Uterus (tissue), 4 donors: ENCODE measurements around the gene CDC42EP3. TPM values are rescaled to one million over a fixed set of nuclear protein-coding genes. Genes with fewer than 3 reads are reported as not detected.

Source experiments
- DNase-seq, 2 donors: peaks; one replicate each; pipeline ENCODE4 v3.0.0-alpha.2; 2019 to 2020
- H3K27ac ChIP-seq, 2 donors: fragments of 200-600 bp; sonication (generic); 1 replicate in 1 of 2; 2 replicates in 1 of 2; pipeline ENCODE4 v1.5.1; 2016 to 2018
- H3K27me3 ChIP-seq, 2 donors: fragments of 200-600 bp; sonication (generic); one replicate each; pipeline ENCODE4 v1.5.1; 2018 to 2019; ENCODE audit warnings: control low read depth in 1 of 2
- H3K36me3 ChIP-seq, 2 donors: fragments of 200-600 bp; sonication (generic); one replicate each; pipeline ENCODE4 v1.5.1; 2019; ENCODE audit warnings: control low read depth in 1 of 2
- H3K4me1 ChIP-seq, 2 donors: fragments of 200-600 bp; sonication (generic); one replicate each; pipeline ENCODE4 v1.5.1; 2018 to 2019; ENCODE audit warnings: control low read depth in 1 of 2
- H3K4me3 ChIP-seq, 2 donors: fragments of 200-600 bp; sonication (generic); 1 replicate in 1 of 2; 2 replicates in 1 of 2; pipeline ENCODE4 v1.5.1; 2018 to 2019; ENCODE audit warnings: mild to moderate bottlenecking in 1 of 2
- H3K9me3 ChIP-seq, 2 donors: fragments of 200-600 bp; sonication (generic); one replicate each; pipeline ENCODE4 v1.5.1; 2019; ENCODE audit warnings: control low read depth in 1 of 2
- CTCF ChIP-seq, 4 experiments: fragments of 200-600 bp in 2 of 4; fragments of 450-650 bp in 2 of 4; sonication (generic) in 2 of 4; IDR thresholded peaks; one replicate each; pipeline ENCODE4 v1.5.1; 2016 to 2019; ENCODE audit warnings: antibody characterized with exemption in 4 of 4, mild to moderate bottlenecking in 2 of 4, moderate library complexity in 1 of 4
- POLR2A ChIP-seq, 2 donors: fragments of 450-650 bp; IDR thresholded peaks; one replicate each; pipeline ENCODE4 v1.6.1; 2016; ENCODE audit warnings: antibody characterized with exemption in 2 of 2, mild to moderate bottlenecking in 1 of 2, moderate library complexity in 1 of 2
- intact Hi-C: fragments of 100-400 bp; cut with DNase I; formaldehyde crosslinking; loops from one replicate; pipeline ENCODE4 v1.15.1; 2023; ENCODE audit warnings: low total_unique reads
- total RNA-seq, 4 donors: library from RNA; depleted of rRNA in 3 of 4; stranded (reverse); fragments of >200 nt in 3 of 4; gene quantifications; one replicate each; pipeline versions ENCODE4 v1.1.0 to v1.2.4, GENCODE V29; 2014 to 2023
- donor health status: DM: yes; HTN: yes; CAD: no.

CDC42EP3 gene
- total RNA-seq, 4 donors from 2014 or later: 24.7 to 93.0 (median 57.3) TPM

GRCh38 chr2:37676274-37676673 is 4.8 kb upstream of the CDC42EP3 start:
- DNase-seq: no peak
- no peaks in the 10 kb centered on the region for H3K27me3 ChIP-seq
- intact Hi-C loops: no loop called here
- H3K4me1 ChIP-seq: peaks cover 0 to 4% of the 10 kb centered on the region in 2 donors
- no peak overlapping the region for H3K27ac ChIP-seq
- TF ChIP-seq POLR2A (IDR thresholded peaks at IDR 0.05) (no peak), CTCF (IDR thresholded peaks at IDR 0.05) (no peak)
- no peak overlapping the region for H3K4me3 ChIP-seq
- H3K36me3 ChIP-seq: no peaks in the 10 kb centered on the region
- no peaks in the 10 kb centered on the region for H3K9me3 ChIP-seq

GRCh38 chr2:37674946-37675345 is 3.5 kb upstream of the CDC42EP3 start:
- Histone ChIP-seq H3K27ac (peak overlapping the region; percentile 35 to 50), H3K27me3 (no peaks in the 10 kb centered on the region), H3K9me3 (no peaks in the 10 kb centered on the region), H3K4me3 (no peak overlapping the region), H3K4me1 (peaks cover 0 to 4% of the 10 kb centered on the region in 2 donors), H3K36me3 (no peaks in the 10 kb centered on the region)
- no peak for TF ChIP-seq POLR2A (IDR thresholded peaks at IDR 0.05)
- no peak for TF ChIP-seq CTCF (IDR thresholded peaks at IDR 0.05)
- intact Hi-C loops: no loop called here
- DNase-seq: no peak

GRCh38 chr2:37672870-37673184 is 1.4 kb upstream of the CDC42EP3 start:
- intact Hi-C loops: no loop called here
- H3K4me1 ChIP-seq: peaks cover 0 to 4% of the 10 kb centered on the region in 2 donors
- H3K27me3 ChIP-seq: no peaks in the 10 kb centered on the region
- TF ChIP-seq CTCF (IDR thresholded peaks at IDR 0.05): no peak
- no peak for TF ChIP-seq POLR2A (IDR thresholded peaks at IDR 0.05)
- H3K27ac ChIP-seq: peak overlapping the region; percentile 95 to 97
- H3K36me3 ChIP-seq: no peaks in the 10 kb centered on the region
- peak overlapping the region; percentile 82 to 97 for H3K4me3 ChIP-seq
- no peaks in the 10 kb centered on the region for H3K9me3 ChIP-seq
- DNase-seq: no peak

GRCh38 chr2:37672104-37672869 is 845 bp upstream of the CDC42EP3 start:
- peak; percentile 81 to 85 for DNase-seq
- H3K9me3 ChIP-seq: no peaks in the 10 kb centered on the region
- peak overlapping the region; percentile 95 to 97 for H3K27ac ChIP-seq
- TF ChIP-seq POLR2A (IDR thresholded peaks at IDR 0.05) (peak; percentile 12 to 61), CTCF (IDR thresholded peaks at IDR 0.05) (no peak)
- H3K4me3 ChIP-seq: peak overlapping the region; percentile 82 to 97
- H3K27me3 ChIP-seq: no peaks in the 10 kb centered on the region
- intact Hi-C loops: no loop called here
- peaks cover 0 to 4% of the 10 kb centered on the region in 2 donors for H3K4me1 ChIP-seq
- H3K36me3 ChIP-seq: no peaks in the 10 kb centered on the region

GRCh38 chr2:37671816-37672103 is 318 bp upstream of the CDC42EP3 start:
- no peaks in the 10 kb centered on the region for H3K36me3 ChIP-seq
- DNase-seq: no peak
- no peaks in the 10 kb centered on the region for H3K9me3 ChIP-seq
- TF ChIP-seq POLR2A (IDR thresholded peaks at IDR 0.05) (no peak), CTCF (IDR thresholded peaks at IDR 0.05) (no peak)
- H3K27me3 ChIP-seq: no peaks in the 10 kb centered on the region
- intact Hi-C loops: no loop called here
- peak overlapping the region; percentile 82 to 97 for H3K4me3 ChIP-seq
- H3K27ac ChIP-seq: peak overlapping the region; percentile 95 to 97
- H3K4me1 ChIP-seq: peaks cover 0 to 4% of the 10 kb centered on the region in 2 donors
